ENCODE data around the gene PROM1. TPM values are rescaled to one million over a fixed set of nuclear protein-coding genes. Genes with fewer than 3 reads are reported as not detected.

PROM1 gene, protein sequence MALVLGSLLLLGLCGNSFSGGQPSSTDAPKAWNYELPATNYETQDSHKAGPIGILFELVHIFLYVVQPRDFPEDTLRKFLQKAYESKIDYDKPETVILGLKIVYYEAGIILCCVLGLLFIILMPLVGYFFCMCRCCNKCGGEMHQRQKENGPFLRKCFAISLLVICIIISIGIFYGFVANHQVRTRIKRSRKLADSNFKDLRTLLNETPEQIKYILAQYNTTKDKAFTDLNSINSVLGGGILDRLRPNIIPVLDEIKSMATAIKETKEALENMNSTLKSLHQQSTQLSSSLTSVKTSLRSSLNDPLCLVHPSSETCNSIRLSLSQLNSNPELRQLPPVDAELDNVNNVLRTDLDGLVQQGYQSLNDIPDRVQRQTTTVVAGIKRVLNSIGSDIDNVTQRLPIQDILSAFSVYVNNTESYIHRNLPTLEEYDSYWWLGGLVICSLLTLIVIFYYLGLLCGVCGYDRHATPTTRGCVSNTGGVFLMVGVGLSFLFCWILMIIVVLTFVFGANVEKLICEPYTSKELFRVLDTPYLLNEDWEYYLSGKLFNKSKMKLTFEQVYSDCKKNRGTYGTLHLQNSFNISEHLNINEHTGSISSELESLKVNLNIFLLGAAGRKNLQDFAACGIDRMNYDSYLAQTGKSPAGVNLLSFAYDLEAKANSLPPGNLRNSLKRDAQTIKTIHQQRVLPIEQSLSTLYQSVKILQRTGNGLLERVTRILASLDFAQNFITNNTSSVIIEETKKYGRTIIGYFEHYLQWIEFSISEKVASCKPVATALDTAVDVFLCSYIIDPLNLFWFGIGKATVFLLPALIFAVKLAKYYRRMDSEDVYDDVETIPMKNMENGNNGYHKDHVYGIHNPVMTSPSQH
- 20.9 and 24.0 TPM in 2 replicates for polyA plus RNA-seq (2013)

DNA sequence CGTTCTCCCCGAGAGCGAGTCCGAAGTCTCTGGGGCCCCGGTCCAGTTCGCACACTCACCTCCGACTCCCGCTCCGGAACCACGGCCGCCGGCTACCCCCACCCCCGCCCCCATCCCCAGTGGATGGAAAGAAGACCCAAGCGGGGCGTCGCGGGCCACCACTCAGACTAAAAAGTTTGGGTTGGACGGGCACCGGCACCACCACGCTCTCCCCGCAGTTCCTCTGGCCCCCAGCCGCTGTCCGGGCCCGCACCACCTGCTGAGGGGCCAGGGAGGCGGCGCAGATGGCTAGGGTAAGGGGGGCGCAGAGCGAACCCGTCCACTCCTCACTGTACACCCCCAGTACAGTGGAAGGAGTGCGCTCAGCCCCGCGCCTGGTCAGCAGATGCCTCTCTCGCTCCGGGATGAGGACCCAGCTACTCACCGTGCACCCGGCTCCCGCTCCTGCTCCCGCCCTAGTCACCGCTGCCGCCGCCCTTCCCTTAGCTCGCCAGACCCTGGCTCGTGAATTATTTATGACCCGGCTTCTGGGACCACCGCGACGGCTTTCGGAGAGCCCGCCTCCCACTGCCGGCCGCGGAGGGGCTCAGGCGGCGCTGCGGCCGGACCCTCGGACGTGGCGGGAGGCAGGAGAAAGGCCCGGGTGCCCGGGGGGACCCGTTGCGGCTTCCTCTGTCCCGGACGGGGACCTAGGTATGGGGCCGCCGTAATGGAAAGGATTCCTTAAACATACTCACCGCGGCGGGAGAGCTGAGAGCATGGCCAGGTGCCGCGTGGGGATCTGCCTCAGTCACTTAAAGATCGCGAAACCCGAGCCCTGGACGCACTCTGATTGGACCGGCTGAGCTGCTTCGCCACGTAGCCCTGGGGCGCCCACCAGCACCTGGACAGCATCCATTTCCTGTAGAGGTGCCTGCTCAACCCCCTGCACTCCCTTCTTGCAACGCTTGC lies at the start of gene PROM1:
TSS of gene PROM1 (minus strand) at position 783 of the 951 bp plus-strand sequence. CDS start 8,117 bp downstream, outside the sequence.
- Histone ChIP-seq H3K23ac (ENCODE audit: low read length) (no peak within 1 kb of the TSS), H3K79me1 (ENCODE audit: low read length) (peaks cover 6% of the 10 kb centered on the region), H4K91ac (ENCODE audit: low read depth, low read length) (peak within 1 kb of the TSS; percentile 74), H3K4me3 (ENCODE audit: low read depth, low read length) (peak within 1 kb of the TSS; percentile 76), H3K36me3 (ENCODE audit: control insufficient read depth in 1 of 2, insufficient read depth in 2 of 2, low read length in 2 of 2) (no peaks in the 10 kb centered on the region), H3K14ac (ENCODE audit: low read length) (peak within 1 kb of the TSS; percentile 89), H3K27ac (ENCODE audit: low read depth, low read length) (no peak within 1 kb of the TSS), H4K8ac (ENCODE audit: low read depth, low read length) (peak within 1 kb of the TSS; percentile 92), H2BK12ac (ENCODE audit: low read length) (peak within 1 kb of the TSS; percentile 35), H2AK5ac (ENCODE audit: low read length) (peak within 1 kb of the TSS; percentile 64), H4K12ac (ENCODE audit: low read depth, low read length) (no peak within 1 kb of the TSS), H3K79me2 (ENCODE audit: control insufficient read depth, insufficient read depth, low read length, poor library complexity) (peaks cover 7% of the 10 kb centered on the region), H3K18ac (ENCODE audit: low read length) (peak within 1 kb of the TSS; percentile 89), H3K4ac (ENCODE audit: low read depth, low read length) (peak within 1 kb of the TSS; percentile 39), H2BK5ac (ENCODE audit: low read depth, low read length, poor library complexity) (peak within 1 kb of the TSS; percentile 24), H2BK120ac (ENCODE audit: insufficient read depth, low read length, poor library complexity) (peak within 1 kb of the TSS; percentile 70), H3K9ac (ENCODE audit: low read length) (peak within 1 kb of the TSS; percentile 81), H2AFZ (ENCODE audit: insufficient read depth, low read length, poor library complexity) (peak within 1 kb of the TSS; percentile 91), H3K4me1 (ENCODE audit: control insufficient read depth in 1 of 2, insufficient read depth in 2 of 2, low read length in 2 of 2) (peaks cover 5 to 10% of the 10 kb centered on the region in 2 experiments), H3K4me2 (ENCODE audit: low read length) (peak within 1 kb of the TSS; percentile 93), H3K9me3 (ENCODE audit: insufficient read depth, low read depth, low read length) (no peaks in the 10 kb centered on the region), H3K27me3 (ENCODE audit: insufficient read depth, low read length) (no peaks in the 10 kb centered on the region)
- WGBS (ENCODE audit: extremely low coverage, insufficient coverage, insufficient read length) = no CpG with 5 or more reads among the region's 81 CpGs
- DNase-seq = peak in 1 of 2 donors; percentile 36

DNA sequence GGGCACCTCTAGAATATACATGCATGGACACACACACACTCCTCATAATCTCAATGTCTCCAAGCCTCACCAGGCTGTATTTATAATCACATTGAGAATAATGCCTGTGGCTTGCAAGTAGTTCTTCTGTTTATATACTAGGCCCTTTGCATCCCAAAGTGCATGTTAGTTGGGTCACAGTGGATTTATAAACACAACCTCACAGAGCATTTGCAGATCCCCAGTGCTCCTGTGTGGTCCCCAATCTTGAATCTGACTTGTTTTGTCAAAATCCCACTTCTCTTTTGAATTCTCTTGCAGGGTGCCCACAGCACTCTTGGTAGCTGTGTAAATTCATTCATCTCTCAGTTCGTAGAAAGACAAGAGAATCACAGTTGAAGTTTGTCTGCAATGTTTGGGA lies 49.6 kb upstream of the PROM1 start:
- Histone ChIP-seq H2BK12ac (ENCODE audit: low read length) (no peak overlapping the region), H3K27ac (ENCODE audit: low read depth, low read length) (no peak overlapping the region), H3K4me1 (ENCODE audit: control insufficient read depth in 1 of 2, insufficient read depth in 2 of 2, low read length in 2 of 2) (no peaks in the 10 kb centered on the region), H3K4me3 (ENCODE audit: low read depth, low read length) (no peak overlapping the region), H3K79me2 (ENCODE audit: control insufficient read depth, insufficient read depth, low read length, poor library complexity) (no peaks in the 10 kb centered on the region), H3K9me3 (ENCODE audit: insufficient read depth, low read depth, low read length) (peaks cover 4% of the 10 kb centered on the region), H2AFZ (ENCODE audit: insufficient read depth, low read length, poor library complexity) (no peak overlapping the region), H3K27me3 (ENCODE audit: insufficient read depth, low read length) (no peaks in the 10 kb centered on the region), H3K14ac (ENCODE audit: low read length) (no peak overlapping the region), H4K91ac (ENCODE audit: low read depth, low read length) (no peak overlapping the region), H3K18ac (ENCODE audit: low read length) (no peak overlapping the region), H4K8ac (ENCODE audit: low read depth, low read length) (no peak overlapping the region), H3K4ac (ENCODE audit: low read depth, low read length) (no peak overlapping the region), H3K79me1 (ENCODE audit: low read length) (no peaks in the 10 kb centered on the region), H3K4me2 (ENCODE audit: low read length) (no peak overlapping the region), H4K12ac (ENCODE audit: low read depth, low read length) (no peak overlapping the region), H3K36me3 (ENCODE audit: control insufficient read depth in 1 of 2, insufficient read depth in 2 of 2, low read length in 2 of 2) (no peaks in the 10 kb centered on the region), H3K23ac (ENCODE audit: low read length) (no peak overlapping the region), H2BK120ac (ENCODE audit: insufficient read depth, low read length, poor library complexity) (no peak overlapping the region), H2AK5ac (ENCODE audit: low read length) (no peak overlapping the region), H3K9ac (ENCODE audit: low read length) (no peak overlapping the region), H2BK5ac (ENCODE audit: low read depth, low read length, poor library complexity) (no peak overlapping the region)
- DNase-seq = no peak
- no CpG with 5 or more reads among the region's 1 CpG for WGBS (ENCODE audit: extremely low coverage, insufficient coverage, insufficient read length)

DNA sequence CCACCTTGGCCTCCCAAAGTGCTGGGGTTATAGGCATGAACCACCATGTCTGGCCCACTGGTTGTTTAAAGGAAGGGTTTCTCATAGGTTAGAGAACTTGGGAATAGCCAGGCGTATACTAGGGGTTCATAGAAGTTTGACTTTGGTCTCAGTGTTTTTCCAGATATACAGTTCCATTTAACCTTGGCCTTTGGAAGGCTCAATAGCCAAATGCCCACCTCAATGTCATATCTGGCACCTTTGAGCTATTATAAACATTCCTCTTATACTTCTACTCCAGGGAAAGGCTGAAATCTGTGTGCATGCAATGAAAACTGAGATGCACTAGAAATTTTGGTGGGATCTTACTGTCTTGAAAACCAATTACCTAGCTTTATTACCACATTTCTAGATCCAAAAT lies 47.5 kb upstream of the PROM1 start:
- DNase-seq = no peak
- Histone ChIP-seq H2BK5ac (ENCODE audit: low read depth, low read length, poor library complexity) (no peak overlapping the region), H3K27me3 (ENCODE audit: insufficient read depth, low read length) (no peaks in the 10 kb centered on the region), H3K18ac (ENCODE audit: low read length) (no peak overlapping the region), H2AK5ac (ENCODE audit: low read length) (no peak overlapping the region), H3K27ac (ENCODE audit: low read depth, low read length) (no peak overlapping the region), H3K4me2 (ENCODE audit: low read length) (no peak overlapping the region), H3K79me1 (ENCODE audit: low read length) (peaks cover 1% of the 10 kb centered on the region), H4K91ac (ENCODE audit: low read depth, low read length) (no peak overlapping the region), H4K12ac (ENCODE audit: low read depth, low read length) (no peak overlapping the region), H3K79me2 (ENCODE audit: control insufficient read depth, insufficient read depth, low read length, poor library complexity) (no peaks in the 10 kb centered on the region), H3K23ac (ENCODE audit: low read length) (no peak overlapping the region), H3K4me3 (ENCODE audit: low read depth, low read length) (no peak overlapping the region), H2BK12ac (ENCODE audit: low read length) (no peak overlapping the region), H4K8ac (ENCODE audit: low read depth, low read length) (no peak overlapping the region), H3K36me3 (ENCODE audit: control insufficient read depth in 1 of 2, insufficient read depth in 2 of 2, low read length in 2 of 2) (no peaks in the 10 kb centered on the region), H3K9me3 (ENCODE audit: insufficient read depth, low read depth, low read length) (peaks cover 2% of the 10 kb centered on the region), H3K4ac (ENCODE audit: low read depth, low read length) (no peak overlapping the region), H2BK120ac (ENCODE audit: insufficient read depth, low read length, poor library complexity) (no peak overlapping the region), H3K9ac (ENCODE audit: low read length) (no peak overlapping the region), H3K14ac (ENCODE audit: low read length) (no peak overlapping the region), H2AFZ (ENCODE audit: insufficient read depth, low read length, poor library complexity) (no peak overlapping the region), H3K4me1 (ENCODE audit: control insufficient read depth in 1 of 2, insufficient read depth in 2 of 2, low read length in 2 of 2) (no peaks in the 10 kb centered on the region)
- WGBS (ENCODE audit: extremely low coverage, insufficient coverage, insufficient read length) = no CpG with 5 or more reads among the region's 1 CpG

DNA sequence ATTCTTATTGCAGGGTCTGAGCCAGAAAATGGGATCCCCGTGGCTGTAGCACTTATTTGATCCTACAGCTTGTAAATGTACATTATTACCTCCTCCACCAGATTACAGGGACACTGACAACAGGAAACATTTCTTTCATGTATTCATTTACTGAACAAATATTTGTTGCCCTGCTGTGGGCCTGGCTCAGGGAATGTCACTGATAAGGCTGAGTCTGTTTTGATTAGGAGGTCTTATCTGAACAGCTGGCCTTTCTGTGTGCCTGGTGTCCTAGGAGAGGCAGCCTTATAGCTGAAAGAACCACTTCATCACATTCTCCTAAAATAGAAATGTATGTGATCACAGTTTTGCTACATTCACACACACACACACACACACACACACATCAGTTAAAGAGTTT lies 45.5 kb upstream of the PROM1 start:
- Histone ChIP-seq H3K27me3 (ENCODE audit: insufficient read depth, low read length) (no peaks in the 10 kb centered on the region), H2BK120ac (ENCODE audit: insufficient read depth, low read length, poor library complexity) (no peak overlapping the region), H3K4me2 (ENCODE audit: low read length) (no peak overlapping the region), H3K14ac (ENCODE audit: low read length) (no peak overlapping the region), H4K12ac (ENCODE audit: low read depth, low read length) (no peak overlapping the region), H2AFZ (ENCODE audit: insufficient read depth, low read length, poor library complexity) (no peak overlapping the region), H3K36me3 (ENCODE audit: control insufficient read depth in 1 of 2, insufficient read depth in 2 of 2, low read length in 2 of 2) (no peaks in the 10 kb centered on the region), H3K18ac (ENCODE audit: low read length) (no peak overlapping the region), H3K79me2 (ENCODE audit: control insufficient read depth, insufficient read depth, low read length, poor library complexity) (no peaks in the 10 kb centered on the region), H2BK12ac (ENCODE audit: low read length) (no peak overlapping the region), H3K9ac (ENCODE audit: low read length) (no peak overlapping the region), H2AK5ac (ENCODE audit: low read length) (no peak overlapping the region), H3K9me3 (ENCODE audit: insufficient read depth, low read depth, low read length) (no peaks in the 10 kb centered on the region), H3K23ac (ENCODE audit: low read length) (no peak overlapping the region), H4K91ac (ENCODE audit: low read depth, low read length) (no peak overlapping the region), H3K4me3 (ENCODE audit: low read depth, low read length) (no peak overlapping the region), H3K4ac (ENCODE audit: low read depth, low read length) (no peak overlapping the region), H3K4me1 (ENCODE audit: control insufficient read depth in 1 of 2, insufficient read depth in 2 of 2, low read length in 2 of 2) (peaks cover 0 to 4% of the 10 kb centered on the region in 2 experiments), H4K8ac (ENCODE audit: low read depth, low read length) (no peak overlapping the region), H2BK5ac (ENCODE audit: low read depth, low read length, poor library complexity) (no peak overlapping the region), H3K27ac (ENCODE audit: low read depth, low read length) (no peak overlapping the region), H3K79me1 (ENCODE audit: low read length) (peaks cover 1% of the 10 kb centered on the region)
- peak; percentile 16 to 65 for DNase-seq
- no CpG with 5 or more reads among the region's 1 CpG for WGBS (ENCODE audit: extremely low coverage, insufficient coverage, insufficient read length)

Data from trophoblast cell (in vitro differentiated cells and primary cell).